HepG2 (cell line): ENCODE data around the gene DCTN4. TPM values are rescaled to one million over a fixed set of nuclear protein-coding genes. Genes with fewer than 3 reads are reported as not detected.

ENCODE experiments used
- EP300 ChIP-seq, 3 experiments: sonication (generic) in 1 of 3; formaldehyde crosslinking in 1 of 3; IDR thresholded peaks; 2 replicates each; pipeline versions ENCODE4 v1.5.1 to v1.6.1; 2011 to 2020; ENCODE audit warnings: low read depth in 2 of 3, low read length in 2 of 3, borderline replicate concordance in 1 of 3, improper control_type of control experiment in 1 of 3, mild to moderate bottlenecking in 1 of 3, missing genetic modification reagents in 1 of 3, moderate library complexity in 1 of 3
- FOXJ3 ChIP-seq: sonication (generic); formaldehyde crosslinking; IDR thresholded peaks from 2 replicates; pipeline ENCODE4 v1.4.0; 2020; ENCODE audit warnings: missing genetic modification reagents, mild to moderate bottlenecking, borderline replicate concordance
- GMEB2 ChIP-seq: IDR thresholded peaks from 2 replicates; pipeline ENCODE4 v1.6.1; 2016; ENCODE audit warnings: missing biosample characterization, missing genetic modification reagents, low read depth
- HMGA1 ChIP-seq: sonication (generic); formaldehyde crosslinking; conservative IDR thresholded peaks from 2 replicates; pipeline ENCODE4 v1.4.0; 2020; ENCODE audit warnings: missing genetic modification reagents
- HNRNPK ChIP-seq: fragments of 200-400 bp; formaldehyde crosslinking; IDR thresholded peaks from 2 replicates; pipeline ENCODE4 v1.6.1; 2018; ENCODE audit warnings: low read length, low read depth, moderate library complexity, mild to moderate bottlenecking; ENCODE audit not compliant: poor library complexity, severe bottlenecking
- HNRNPUL1 ChIP-seq: fragments of 200-400 bp; formaldehyde crosslinking; IDR thresholded peaks from 2 replicates; pipeline ENCODE4 v1.6.1; 2017; ENCODE audit warnings: low read depth, mild to moderate bottlenecking, low read length, moderate library complexity
- PRPF4 ChIP-seq: fragments of 200-400 bp; formaldehyde crosslinking; IDR thresholded peaks from 2 replicates; pipeline ENCODE4 v1.6.1; 2016; ENCODE audit warnings: low read length, low read depth; ENCODE audit not compliant: poor library complexity, severe bottlenecking
- RAD51 ChIP-seq: fragments of 450-650 bp; IDR thresholded peaks from 2 replicates; pipeline ENCODE4 v1.6.1; 2016; ENCODE audit warnings: borderline replicate concordance
- SNAPC2 ChIP-seq: sonication (generic); formaldehyde crosslinking; IDR thresholded peaks from 2 replicates; pipeline ENCODE4 v1.8.1; 2022; ENCODE audit warnings: mild to moderate bottlenecking, missing genetic modification reagents
- SRSF4 ChIP-seq: fragments of 200-400 bp; formaldehyde crosslinking; IDR thresholded peaks from one replicate; pipeline ENCODE4 v1.6.1; 2018; ENCODE audit warnings: mild to moderate bottlenecking, low read depth, low read length, moderate library complexity; ENCODE audit not compliant: poor library complexity, severe bottlenecking
- STAG1 ChIP-seq: sonication (generic); formaldehyde crosslinking; IDR thresholded peaks from 2 replicates; pipeline ENCODE4 v1.4.0; 2020; ENCODE audit warnings: missing genetic modification reagents
- XBP1 ChIP-seq: sonication (generic); formaldehyde crosslinking; IDR thresholded peaks from 2 replicates; pipeline ENCODE4 v1.5.0; 2020; ENCODE audit warnings: missing genetic modification reagents
- ZFP1 ChIP-seq: IDR thresholded peaks from 2 replicates; pipeline ENCODE4 v1.6.1; 2016
- ZFP62 ChIP-seq: sonication (generic); formaldehyde crosslinking; IDR thresholded peaks from 2 replicates; pipeline ENCODE4 v1.4.0; 2020; ENCODE audit warnings: missing genetic modification reagents
- ZNF136 ChIP-seq: sonication (generic); formaldehyde crosslinking; IDR thresholded peaks from 2 replicates; pipeline ENCODE4 v1.8.1; 2022; ENCODE audit warnings: low read depth, mild to moderate bottlenecking, moderate library complexity, missing genetic modification reagents
- ZNF138 ChIP-seq: sonication (generic); formaldehyde crosslinking; IDR thresholded peaks from 2 replicates; pipeline ENCODE4 v1.5.0; 2020; ENCODE audit warnings: mild to moderate bottlenecking, low read depth, missing genetic modification reagents
- ZNF264 ChIP-seq: sonication (generic); formaldehyde crosslinking; IDR thresholded peaks from 2 replicates; pipeline ENCODE4 v1.4.0; 2020; ENCODE audit warnings: missing genetic modification reagents
- ZNF326 ChIP-seq: sonication (generic); formaldehyde crosslinking; IDR thresholded peaks from 2 replicates; pipeline ENCODE4 v1.4.0; 2020; ENCODE audit warnings: missing genetic modification reagents, borderline replicate concordance
- ZNF513 ChIP-seq: sonication (generic); formaldehyde crosslinking; conservative IDR thresholded peaks from 2 replicates; pipeline ENCODE4 v1.5.0; 2020; ENCODE audit warnings: missing genetic modification reagents
- ZNF580 ChIP-seq: IDR thresholded peaks from 2 replicates; pipeline ENCODE4 v1.6.1; 2016; ENCODE audit warnings: low read depth, borderline replicate concordance
- ZNF672 ChIP-seq: sonication (generic); formaldehyde crosslinking; IDR thresholded peaks from 2 replicates; pipeline ENCODE4 v1.8.1; 2022; ENCODE audit warnings: missing genetic modification reagents
- ZNF709 ChIP-seq: sonication (generic); formaldehyde crosslinking; IDR thresholded peaks from 2 replicates; pipeline ENCODE4 v1.5.0; 2020; ENCODE audit warnings: mild to moderate bottlenecking, missing genetic modification reagents
- polyA plus RNA-seq, 8 experiments: library from polyadenylated mRNA; depleted of rRNA in 3 of 8; stranded (reverse) in 7 of 8; unstranded in 1 of 8; fragments of >200 nt; fragmentation: Illumina TruSeq in 4 of 8; extraction: Trizol in 4 of 8; gene quantifications; 2 replicates each; pipeline versions ENCODE4 v1.2.1 to v1.2.3, GENCODE V29; 2011 to 2016; ENCODE audit warnings: low read depth in 4 of 8, missing spikeins in 1 of 8, mixed read lengths in 1 of 8; ENCODE audit not compliant: insufficient read depth in 1 of 8
- total RNA-seq, 5 experiments: library from RNA; depleted of rRNA; stranded (reverse); fragments of >200 nt; fragmentation: Illumina TruSeq; extraction: Trizol; gene quantifications; 2 replicates each; pipeline ENCODE4 v1.2.3, GENCODE V29; 2016; ENCODE audit warnings: low read depth in 1 of 5
- TF ChIP-seq, protein P1 (sequence below): sonication (generic); formaldehyde crosslinking; IDR thresholded peaks from 2 replicates; pipeline ENCODE4 v1.8.1; 2023; ENCODE audit warnings: mild to moderate bottlenecking, missing genetic modification reagents
- TF ChIP-seq, protein P2 (sequence below): sonication (generic); formaldehyde crosslinking; IDR thresholded peaks from 2 replicates; pipeline ENCODE4 v1.5.0; 2020; ENCODE audit warnings: missing genetic modification reagents

Gene DCTN4
- total and polyA plus RNA-seq, 2 of the 13 experiments (the other 11 are each of a cell fraction or from before 2014, with no cell fraction given), result 24.1 to 26.9 TPM

DNA sequence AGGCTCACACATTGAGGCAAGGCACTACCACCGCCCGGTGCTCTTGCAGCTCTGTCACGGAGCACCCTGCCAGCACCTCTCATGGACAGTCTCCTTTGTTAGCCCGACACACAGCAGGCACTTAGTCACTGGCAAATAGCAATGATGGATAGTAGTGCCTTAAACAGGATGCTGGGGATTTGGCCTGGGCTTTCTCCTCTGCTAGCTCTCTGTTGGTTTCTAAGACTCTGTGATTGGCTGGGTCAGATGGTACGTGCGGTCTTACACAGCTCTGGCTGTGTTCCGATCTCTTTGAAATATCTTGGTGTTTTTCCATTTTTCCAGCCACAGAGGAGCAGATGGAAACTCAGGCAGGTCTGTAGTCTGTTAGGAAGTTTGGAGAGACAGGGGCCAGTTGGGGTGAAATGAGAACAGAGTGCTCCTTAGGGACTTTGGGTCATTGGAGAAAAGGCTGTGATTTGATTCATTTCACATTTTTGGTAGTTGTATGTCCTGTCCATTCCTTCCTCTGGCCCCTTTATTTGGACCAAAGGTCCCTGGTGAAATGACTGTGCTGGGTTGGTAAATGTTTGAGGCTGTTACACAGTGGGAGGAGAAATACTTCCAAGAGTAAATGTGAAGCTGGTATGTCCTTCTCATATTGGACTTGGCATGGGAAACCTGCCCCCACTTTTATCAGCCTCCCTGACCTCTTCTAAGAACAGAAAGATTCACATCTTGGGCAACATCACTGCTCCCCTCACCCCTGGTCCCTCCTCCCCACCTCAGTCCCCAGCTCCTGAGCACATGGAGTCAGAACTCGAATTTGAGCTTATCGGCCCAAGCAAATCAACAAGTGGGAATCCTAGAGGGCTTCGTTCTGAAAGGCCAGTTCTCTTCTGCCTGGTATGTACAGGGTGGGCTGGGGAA is 23.1 kb upstream of the DCTN4 start (continued):
- TF ChIP-seq EP300 (IDR thresholded peaks at IDR 0.05; ENCODE audit: low read depth in 2 of 2, low read length in 2 of 2), result peak in 1 of 2 experiments; percentile 29; a peak in 2 of 4 replicates
- TF ChIP-seq EP300 (CRISPR knock-in tag; IDR thresholded peaks at IDR 0.05; ENCODE audit: borderline replicate concordance), result no peak
- no peak for TF ChIP-seq ZFP62 (CRISPR knock-in tag)
- peak; percentile 31; the same call in 1 of the 2 replicates for TF ChIP-seq ZNF580 (CRISPR knock-in tag)
- TF ChIP-seq ZNF326 (CRISPR knock-in tag), result no peak
- TF ChIP-seq STAG1 (CRISPR knock-in tag), result no peak
- no peak for TF ChIP-seq SRSF4
- TF ChIP-seq HNRNPUL1, result no peak
- TF ChIP-seq FOXJ3 (CRISPR knock-in tag), result 0 out of 2 replicates have a peak, but pooled peaks have one; percentile 34
- TF ChIP-seq ZNF709 (CRISPR knock-in tag), result no peak
- no peak for TF ChIP-seq GMEB2 (CRISPR knock-in tag)
- TF ChIP-seq ZNF136 (CRISPR knock-in tag), result no peak
- TF ChIP-seq, protein P1, sequence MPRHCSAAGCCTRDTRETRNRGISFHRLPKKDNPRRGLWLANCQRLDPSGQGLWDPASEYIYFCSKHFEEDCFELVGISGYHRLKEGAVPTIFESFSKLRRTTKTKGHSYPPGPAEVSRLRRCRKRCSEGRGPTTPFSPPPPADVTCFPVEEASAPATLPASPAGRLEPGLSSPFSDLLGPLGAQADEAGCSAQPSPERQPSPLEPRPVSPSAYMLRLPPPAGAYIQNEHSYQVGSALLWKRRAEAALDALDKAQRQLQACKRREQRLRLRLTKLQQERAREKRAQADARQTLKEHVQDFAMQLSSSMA (CRISPR knock-in tag), result 0 out of 2 replicates have a peak, but pooled peaks have one; percentile 59
- no peak for TF ChIP-seq ZNF513 (CRISPR knock-in tag)
- TF ChIP-seq HNRNPK, result no peak
- TF ChIP-seq, protein P2, sequence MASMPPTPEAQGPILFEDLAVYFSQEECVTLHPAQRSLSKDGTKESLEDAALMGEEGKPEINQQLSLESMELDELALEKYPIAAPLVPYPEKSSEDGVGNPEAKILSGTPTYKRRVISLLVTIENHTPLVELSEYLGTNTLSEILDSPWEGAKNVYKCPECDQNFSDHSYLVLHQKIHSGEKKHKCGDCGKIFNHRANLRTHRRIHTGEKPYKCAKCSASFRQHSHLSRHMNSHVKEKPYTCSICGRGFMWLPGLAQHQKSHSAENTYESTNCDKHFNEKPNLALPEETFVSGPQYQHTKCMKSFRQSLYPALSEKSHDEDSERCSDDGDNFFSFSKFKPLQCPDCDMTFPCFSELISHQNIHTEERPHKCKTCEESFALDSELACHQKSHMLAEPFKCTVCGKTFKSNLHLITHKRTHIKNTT (CRISPR knock-in tag), result no peak
- TF ChIP-seq RAD51, result no peak
- TF ChIP-seq ZNF264, result no peak
- TF ChIP-seq PRPF4, result no peak
- no peak for TF ChIP-seq XBP1
- TF ChIP-seq ZFP1, result peak; percentile 19; the same call in 1 of the 2 replicates
- peak; percentile 74; the same call in 1 of the 2 replicates for TF ChIP-seq SNAPC2 (CRISPR knock-in tag)
- TF ChIP-seq ZNF138 (CRISPR knock-in tag), result no peak
- no peak for TF ChIP-seq HMGA1 (CRISPR knock-in tag)
- no peak for TF ChIP-seq ZNF672 (CRISPR knock-in tag)
